ENCODE measurements around the gene HBQ1. TPM values are rescaled to one million over a fixed set of nuclear protein-coding genes. Genes with fewer than 3 reads are reported as not detected.

Gene HBQ1
- total RNA-seq, 1 experiment from 2014 or later = 3.5 TPM

DNA sequence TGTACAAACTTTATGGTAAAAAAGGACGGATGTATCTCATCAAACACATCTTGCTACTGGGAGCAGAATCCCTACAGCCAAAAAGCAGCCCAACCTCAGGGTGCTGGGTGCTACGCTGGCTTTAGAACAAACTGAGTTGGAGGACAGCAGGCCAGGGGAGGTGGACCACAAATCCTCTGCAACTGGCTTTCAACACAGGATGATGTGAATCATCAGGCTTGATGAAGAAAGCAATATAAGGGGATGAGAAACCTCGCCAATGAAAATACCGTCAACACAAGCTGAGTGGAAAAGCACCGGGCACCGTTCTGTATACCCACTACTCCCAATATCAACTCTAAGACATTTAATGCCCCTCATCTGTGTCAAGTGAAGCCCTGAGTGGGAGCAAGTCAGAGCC, 14.3 kb downstream of the HBQ1 start:
- Histone ChIP-seq H3K18ac (ENCODE audit: insufficient read length, low read depth, low read length) (no peak overlapping the region), H3K27me3 (ENCODE audit: insufficient read depth, low read length) (no peaks in the 10 kb centered on the region)

More for the DNA sequence above, 14.3 kb downstream of the HBQ1 start:
- Histone ChIP-seq H3K4me2 (ENCODE audit: insufficient read depth, insufficient read length, low read length) (no peak overlapping the region), H3K4ac (ENCODE audit: low read depth, low read length) (no peak overlapping the region), H4K8ac (replicated peaks; ENCODE audit: insufficient read length, low read depth, low read length) (no peak overlapping the region), H3K9me3 (ENCODE audit: control insufficient read depth, low read depth, low read length) (no peaks in the 10 kb centered on the region), H3T11ph (ENCODE audit: low read length) (no peak overlapping the region), H4K91ac (ENCODE audit: insufficient read length, low read depth, low read length) (no peak overlapping the region), H3K4me1 (ENCODE audit: insufficient read depth, low read length) (no peaks in the 10 kb centered on the region), H3K9ac (ENCODE audit: extremely low read depth, insufficient read length, low read length) (no peak overlapping the region), H3K23ac (ENCODE audit: insufficient read length, low read depth, low read length) (no peak overlapping the region), H2BK5ac (ENCODE audit: insufficient read length, low read length) (no peak overlapping the region), H3K56ac (ENCODE audit: insufficient read length, low read depth, low read length) (no peak overlapping the region), H3K27ac (ENCODE audit: insufficient read length, low read depth, low read length) (no peak overlapping the region), H3K79me2 (ENCODE audit: insufficient read depth, low read length) (no peaks in the 10 kb centered on the region), H2AFZ (ENCODE audit: low read length) (no peak overlapping the region), H2BK12ac (ENCODE audit: insufficient read length, low read depth, low read length) (no peak overlapping the region), H4K20me1 (ENCODE audit: control insufficient read depth, insufficient read depth, insufficient read length) (peaks cover 2% of the 10 kb centered on the region), H2AK5ac (ENCODE audit: insufficient read length, low read length) (no peak overlapping the region), H3K23me2 (ENCODE audit: insufficient read length, low read depth, low read length, poor library complexity, severe bottlenecking) (no peaks in the 10 kb centered on the region), H3K79me1 (ENCODE audit: insufficient read depth, low read depth, low read length, poor library complexity, severe bottlenecking) (no peaks in the 10 kb centered on the region), H2BK15ac (ENCODE audit: low read depth, low read length) (no peak overlapping the region), H2BK20ac (ENCODE audit: low read depth, low read length, poor library complexity, severe bottlenecking) (no peak overlapping the region), H4K5ac (ENCODE audit: insufficient read length, low read depth, low read length) (no peak overlapping the region), H3K14ac (ENCODE audit: insufficient read depth, low read length) (no peak overlapping the region), H2BK120ac (ENCODE audit: low read depth, low read length, poor library complexity, severe bottlenecking) (no peak overlapping the region)
- H3K4me1 Mint-ChIP-seq = no peaks in the 10 kb centered on the region
- DNase-seq = no peak
- peaks cover 61 to 95% (median 84%) of the 10 kb centered on the region in 3 experiments for H3K36me3 Mint-ChIP-seq (ENCODE audit: insufficient read depth in 1 of 3, low read depth in 3 of 3)
- H3K4me3 Mint-ChIP-seq = no peak overlapping the region
- no peaks in the 10 kb centered on the region for H3K9me3 Mint-ChIP-seq
- H3K27me3 Mint-ChIP-seq (ENCODE audit: low read depth) = no peaks in the 10 kb centered on the region
- no peak overlapping the region for H3K27ac Mint-ChIP-seq
- no CpG with 5 or more reads among the region's 6 CpGs for WGBS (ENCODE audit: extremely low coverage, insufficient read length, low lambda C conversion rate)
- TF ChIP-seq, protein P1, sequence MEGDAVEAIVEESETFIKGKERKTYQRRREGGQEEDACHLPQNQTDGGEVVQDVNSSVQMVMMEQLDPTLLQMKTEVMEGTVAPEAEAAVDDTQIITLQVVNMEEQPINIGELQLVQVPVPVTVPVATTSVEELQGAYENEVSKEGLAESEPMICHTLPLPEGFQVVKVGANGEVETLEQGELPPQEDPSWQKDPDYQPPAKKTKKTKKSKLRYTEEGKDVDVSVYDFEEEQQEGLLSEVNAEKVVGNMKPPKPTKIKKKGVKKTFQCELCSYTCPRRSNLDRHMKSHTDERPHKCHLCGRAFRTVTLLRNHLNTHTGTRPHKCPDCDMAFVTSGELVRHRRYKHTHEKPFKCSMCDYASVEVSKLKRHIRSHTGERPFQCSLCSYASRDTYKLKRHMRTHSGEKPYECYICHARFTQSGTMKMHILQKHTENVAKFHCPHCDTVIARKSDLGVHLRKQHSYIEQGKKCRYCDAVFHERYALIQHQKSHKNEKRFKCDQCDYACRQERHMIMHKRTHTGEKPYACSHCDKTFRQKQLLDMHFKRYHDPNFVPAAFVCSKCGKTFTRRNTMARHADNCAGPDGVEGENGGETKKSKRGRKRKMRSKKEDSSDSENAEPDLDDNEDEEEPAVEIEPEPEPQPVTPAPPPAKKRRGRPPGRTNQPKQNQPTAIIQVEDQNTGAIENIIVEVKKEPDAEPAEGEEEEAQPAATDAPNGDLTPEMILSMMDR (conservative IDR thresholded peaks at IDR 0.05) = no peak
